HEK293 (cell line): ENCODE measurements around the gene CMYA5.
"Not testable (repeated sequence)": the region's sequence is repeated elsewhere in the genome, so short reads cannot be mapped to it uniquely, and the experiment has no call there.

ENCODE experiments used
- BCL11B ChIP-seq: fragments of 450-650 bp; formaldehyde crosslinking; IDR thresholded peaks from 2 replicates; pipeline ENCODE4 v1.5.1; 2016; ENCODE audit warnings: low read depth, missing biosample characterization, missing genetic modification characterization
- CTCF ChIP-seq: fragments of 450-650 bp; formaldehyde crosslinking; IDR thresholded peaks from 2 replicates; pipeline ENCODE4 v1.5.1; 2016; ENCODE audit warnings: missing biosample characterization, missing genetic modification characterization
- REST ChIP-seq: fragments of 450-650 bp; formaldehyde crosslinking; IDR thresholded peaks from 2 replicates; pipeline ENCODE4 v1.5.1; 2016; ENCODE audit warnings: missing biosample characterization, missing genetic modification characterization
- ZBTB1 ChIP-seq: fragments of 450-650 bp; formaldehyde crosslinking; IDR thresholded peaks from 2 replicates; pipeline ENCODE4 v1.5.1; 2016; ENCODE audit warnings: missing biosample characterization, missing genetic modification characterization
- ZNF140 ChIP-seq: fragments of 450-650 bp; formaldehyde crosslinking; IDR thresholded peaks from 2 replicates; pipeline ENCODE4 v1.5.1; 2016; ENCODE audit warnings: missing biosample characterization, missing genetic modification characterization
- ZNF146 ChIP-seq: fragments of 450-650 bp; formaldehyde crosslinking; IDR thresholded peaks from 2 replicates; pipeline ENCODE4 v1.5.1; 2016; ENCODE audit warnings: missing biosample characterization, missing genetic modification characterization
- ZNF175 ChIP-seq: fragments of 450-650 bp; formaldehyde crosslinking; IDR thresholded peaks from 2 replicates; pipeline ENCODE4 v1.5.1; 2016; ENCODE audit warnings: missing biosample characterization, missing genetic modification characterization
- ZNF19 ChIP-seq: fragments of 450-650 bp; formaldehyde crosslinking; IDR thresholded peaks from 2 replicates; pipeline ENCODE4; 2016; ENCODE audit warnings: missing biosample characterization, missing genetic modification characterization, low read depth
- ZNF302 ChIP-seq: fragments of 450-650 bp; formaldehyde crosslinking; IDR thresholded peaks from 2 replicates; pipeline ENCODE4 v1.5.1; 2016; ENCODE audit warnings: missing biosample characterization, missing genetic modification characterization, low read depth
- ZNF530 ChIP-seq: fragments of 450-650 bp; formaldehyde crosslinking; IDR thresholded peaks from 2 replicates; pipeline ENCODE4 v1.5.1; 2016; ENCODE audit warnings: low read depth, missing biosample characterization, missing genetic modification characterization
- ZNF776 ChIP-seq: fragments of 450-650 bp; formaldehyde crosslinking; IDR thresholded peaks from 2 replicates; pipeline ENCODE4 v1.5.0; 2017; ENCODE audit warnings: missing biosample characterization, missing genetic modification characterization, borderline replicate concordance
- ZNF837 ChIP-seq: fragments of 450-650 bp; formaldehyde crosslinking; IDR thresholded peaks from 2 replicates; pipeline ENCODE4 v1.5.1; 2016; ENCODE audit warnings: missing biosample characterization, missing genetic modification characterization
- TF ChIP-seq, protein P1 (sequence below): fragments of 450-650 bp; formaldehyde crosslinking; IDR thresholded peaks from 2 replicates; pipeline ENCODE4 v1.5.1; 2016; ENCODE audit warnings: missing biosample characterization, missing genetic modification characterization

DNA sequence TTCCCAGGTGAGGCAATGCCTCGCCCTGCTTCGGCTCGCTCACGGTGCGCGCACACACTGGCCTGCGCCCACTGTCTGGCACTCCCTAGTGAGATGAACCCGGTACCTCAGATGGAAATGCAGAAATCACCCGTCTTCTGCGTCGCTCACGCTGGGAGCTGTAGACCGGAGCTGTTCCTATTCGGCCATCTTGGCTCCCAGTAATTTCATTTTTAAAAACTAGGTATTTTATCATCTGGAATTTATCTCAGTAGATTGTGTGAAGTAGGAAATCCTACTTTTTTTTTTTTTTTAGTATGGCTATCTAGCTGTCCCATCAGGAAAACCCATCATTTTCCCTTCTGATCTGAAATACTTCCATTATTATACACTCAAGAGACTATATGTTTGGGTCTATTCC, 95.1 kb downstream of the CMYA5 start:
- not testable (repeated sequence) for TF ChIP-seq ZNF19 (tag by site-specific recombination); ZNF302 (tag by site-specific recombination); ZBTB1 (tag by site-specific recombination); CTCF (tag by site-specific recombination); BCL11B; REST (tag by site-specific recombination); ZNF175 (tag by site-specific recombination); ZNF146 (tag by site-specific recombination); ZNF530 (tag by site-specific recombination); ZNF140 (tag by site-specific recombination); ZNF837 (tag by site-specific recombination); ZNF776 (tag by site-specific recombination)
- TF ChIP-seq, protein P1, sequence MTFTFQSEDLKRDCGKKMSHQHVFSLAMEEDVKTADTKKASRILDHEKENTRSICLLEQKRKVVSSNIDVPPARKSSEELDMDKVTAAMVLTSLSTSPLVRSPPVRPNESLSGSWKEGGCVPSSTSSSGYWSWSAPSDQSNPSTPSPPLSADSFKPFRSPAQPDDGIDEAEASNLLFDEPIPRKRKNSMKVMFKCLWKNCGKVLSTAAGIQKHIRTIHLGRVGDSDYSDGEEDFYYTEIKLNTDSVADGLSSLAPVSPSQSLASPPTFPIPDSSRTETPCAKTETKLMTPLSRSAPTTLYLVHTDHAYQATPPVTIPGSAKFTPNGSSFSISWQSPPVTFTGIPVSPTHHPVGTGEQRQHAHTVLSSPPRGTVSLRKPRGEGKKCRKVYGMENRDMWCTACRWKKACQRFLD (tag by site-specific recombination), result not testable (repeated sequence)
